Astrocyte (in vitro differentiated cells and primary cell): Measurements from ENCODE around the gene GTF3C1.

ENCODE experiments used
- EZH2 ChIP-seq: IDR thresholded peaks from 2 replicates; pipeline ENCODE4 v1.6.1; 2012; ENCODE audit warnings: mild to moderate bottlenecking, low read length, inconsistent platforms; ENCODE audit not compliant: insufficient read depth
- TF ChIP-seq, protein P1 (sequence below): IDR thresholded peaks from 2 replicates; pipeline ENCODE4 v1.5.1; 2011; ENCODE audit warnings: low read depth, mild to moderate bottlenecking, inconsistent platforms, low read length, moderate library complexity; ENCODE audit not compliant: insufficient read depth

DNA sequence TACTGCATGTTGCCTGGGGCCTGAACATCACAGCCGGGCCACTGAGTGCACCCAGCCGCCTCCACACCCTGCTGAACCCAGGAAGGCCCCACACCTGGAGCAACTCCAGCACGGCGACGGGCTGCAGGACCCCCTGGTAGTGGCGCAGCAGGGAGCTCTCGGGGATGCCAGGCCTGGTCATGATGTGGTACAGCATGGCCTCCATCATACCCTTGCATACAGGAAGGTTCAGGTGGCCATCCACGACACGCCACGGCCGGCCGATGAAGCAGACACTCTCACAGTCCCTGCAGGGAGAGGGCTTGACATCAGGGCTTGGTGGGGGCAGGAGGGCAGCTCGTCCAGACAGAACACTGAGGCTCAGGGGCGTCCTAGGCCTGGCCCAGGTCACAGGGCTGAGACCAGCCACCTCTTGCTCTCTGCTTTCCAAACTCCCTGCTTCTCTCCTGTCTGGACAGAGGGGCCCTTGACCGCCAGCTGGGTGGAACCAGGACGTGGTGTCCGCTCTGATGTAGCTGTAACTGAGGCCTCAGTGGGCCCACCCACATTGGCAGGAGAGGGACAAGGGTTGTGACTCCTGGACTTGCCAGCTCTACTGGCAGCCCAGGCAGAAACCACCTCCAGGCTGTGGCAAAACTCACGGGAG, 87.4 kb downstream of the GTF3C1 start:
- TF ChIP-seq, protein P1, sequence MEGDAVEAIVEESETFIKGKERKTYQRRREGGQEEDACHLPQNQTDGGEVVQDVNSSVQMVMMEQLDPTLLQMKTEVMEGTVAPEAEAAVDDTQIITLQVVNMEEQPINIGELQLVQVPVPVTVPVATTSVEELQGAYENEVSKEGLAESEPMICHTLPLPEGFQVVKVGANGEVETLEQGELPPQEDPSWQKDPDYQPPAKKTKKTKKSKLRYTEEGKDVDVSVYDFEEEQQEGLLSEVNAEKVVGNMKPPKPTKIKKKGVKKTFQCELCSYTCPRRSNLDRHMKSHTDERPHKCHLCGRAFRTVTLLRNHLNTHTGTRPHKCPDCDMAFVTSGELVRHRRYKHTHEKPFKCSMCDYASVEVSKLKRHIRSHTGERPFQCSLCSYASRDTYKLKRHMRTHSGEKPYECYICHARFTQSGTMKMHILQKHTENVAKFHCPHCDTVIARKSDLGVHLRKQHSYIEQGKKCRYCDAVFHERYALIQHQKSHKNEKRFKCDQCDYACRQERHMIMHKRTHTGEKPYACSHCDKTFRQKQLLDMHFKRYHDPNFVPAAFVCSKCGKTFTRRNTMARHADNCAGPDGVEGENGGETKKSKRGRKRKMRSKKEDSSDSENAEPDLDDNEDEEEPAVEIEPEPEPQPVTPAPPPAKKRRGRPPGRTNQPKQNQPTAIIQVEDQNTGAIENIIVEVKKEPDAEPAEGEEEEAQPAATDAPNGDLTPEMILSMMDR = no peak
- TF ChIP-seq EZH2 = no peak
